NCI-H1417 treated with DMSO at 0.1 percent for 48 hours (cell line): ENCODE data around the gene ANKRD55.
"Not testable (repeated sequence)": the region's sequence is repeated elsewhere in the genome, so short reads cannot be mapped to it uniquely, and the experiment has no call there.

ENCODE experiments used
- DNase-seq: peaks from one replicate; lab custom pipeline; 2025; lab: John Stamatoyannopoulos, UW

Gene ANKRD55

DNA sequence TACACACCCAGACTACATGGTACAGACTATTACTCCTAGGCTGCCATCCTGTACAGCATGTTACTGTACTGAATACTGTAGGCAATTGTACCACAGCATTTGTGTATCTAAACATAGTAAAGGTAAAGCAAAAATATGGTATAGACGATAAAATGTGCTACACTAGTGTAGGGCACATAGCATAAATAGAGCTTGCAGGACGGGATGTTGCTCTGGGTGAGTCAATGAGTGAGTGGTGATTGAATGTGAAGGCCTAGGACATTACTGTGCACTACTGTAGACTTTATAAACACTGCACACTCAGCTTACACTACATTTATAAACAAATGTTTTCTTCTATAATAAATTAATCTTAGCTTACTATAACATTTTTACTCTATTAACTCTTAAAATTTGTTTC is 25.6 kb downstream of the ANKRD55 start:
- DNase-seq: no peak

DNA sequence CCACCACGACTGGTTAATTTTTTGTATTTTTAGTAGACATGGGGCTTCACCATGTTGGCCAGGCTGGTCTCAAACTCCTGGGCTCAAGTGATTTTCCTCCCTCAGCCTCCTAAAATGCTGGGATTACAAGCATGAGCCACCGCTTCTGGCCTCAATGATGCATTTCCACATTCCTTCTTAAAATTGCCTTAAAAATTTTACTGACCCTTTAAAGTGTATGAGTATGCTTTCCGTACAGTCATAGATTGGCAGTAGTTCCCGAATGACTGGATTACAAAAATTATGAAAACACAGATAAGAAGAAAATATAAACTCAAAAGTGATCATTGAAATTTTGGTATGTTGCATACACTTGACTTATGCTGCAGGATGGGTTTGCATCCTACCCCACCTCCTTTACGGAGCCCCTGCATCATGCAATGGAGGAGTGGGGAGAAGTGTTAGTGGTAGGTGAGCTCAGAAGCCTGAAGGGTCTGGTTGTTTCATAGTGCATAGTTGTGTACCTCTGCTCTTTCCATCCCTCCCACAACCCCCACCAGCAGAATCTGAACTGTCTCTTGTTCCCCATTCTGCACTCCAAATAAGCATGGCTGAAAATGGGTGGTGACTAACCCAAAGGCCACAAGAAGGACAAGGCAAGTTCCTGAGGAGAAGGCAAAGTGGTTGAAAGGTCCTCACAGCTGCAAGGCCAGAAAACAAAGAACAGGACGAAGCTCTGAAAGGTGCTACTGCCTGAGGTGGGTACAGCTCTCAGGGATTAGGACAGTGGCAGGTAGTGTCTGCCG is 26.8 kb downstream of the ANKRD55 start:
- DNase-seq: no peak

DNA sequence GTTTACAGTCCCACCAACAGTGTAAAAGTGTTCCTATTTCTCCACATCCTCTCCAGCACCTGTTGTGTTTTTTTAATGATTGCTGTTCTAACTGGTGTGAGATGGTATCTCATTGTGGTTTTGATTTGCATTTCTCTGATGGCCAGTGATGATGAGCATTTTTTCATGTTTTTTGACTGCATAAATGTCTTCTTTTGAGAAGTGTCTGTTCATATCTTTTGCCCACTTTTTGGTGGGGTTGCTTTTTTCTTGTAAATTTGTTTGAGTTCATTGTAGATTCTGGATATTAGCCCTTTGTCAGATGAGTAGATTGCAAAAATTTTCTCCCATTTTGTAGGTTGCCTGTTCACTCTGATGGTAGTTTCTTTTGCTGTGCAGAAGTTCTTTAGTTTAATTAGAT is 29.2 kb downstream of the ANKRD55 start:
- DNase-seq: not testable (repeated sequence)

DNA sequence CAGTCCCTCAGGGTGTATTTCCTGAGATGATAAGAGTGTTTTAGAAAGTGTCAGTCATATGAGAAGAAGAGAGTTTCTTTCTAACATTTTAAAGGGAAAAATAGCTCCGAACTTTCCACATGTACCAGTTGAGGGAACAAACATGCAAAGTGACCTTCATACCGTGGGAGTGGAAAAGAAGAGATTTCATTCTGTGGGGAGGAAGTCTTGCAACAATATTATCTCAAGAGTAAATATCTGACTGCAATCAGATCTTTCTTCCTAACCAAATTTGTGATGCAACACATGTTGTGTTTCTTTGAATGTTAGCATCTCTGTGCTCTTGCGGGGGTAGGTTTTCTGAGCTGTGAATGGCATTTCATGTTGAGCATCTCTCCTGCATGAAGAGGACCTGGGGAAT is 30.6 kb downstream of the ANKRD55 start:
- no peak for DNase-seq

DNA sequence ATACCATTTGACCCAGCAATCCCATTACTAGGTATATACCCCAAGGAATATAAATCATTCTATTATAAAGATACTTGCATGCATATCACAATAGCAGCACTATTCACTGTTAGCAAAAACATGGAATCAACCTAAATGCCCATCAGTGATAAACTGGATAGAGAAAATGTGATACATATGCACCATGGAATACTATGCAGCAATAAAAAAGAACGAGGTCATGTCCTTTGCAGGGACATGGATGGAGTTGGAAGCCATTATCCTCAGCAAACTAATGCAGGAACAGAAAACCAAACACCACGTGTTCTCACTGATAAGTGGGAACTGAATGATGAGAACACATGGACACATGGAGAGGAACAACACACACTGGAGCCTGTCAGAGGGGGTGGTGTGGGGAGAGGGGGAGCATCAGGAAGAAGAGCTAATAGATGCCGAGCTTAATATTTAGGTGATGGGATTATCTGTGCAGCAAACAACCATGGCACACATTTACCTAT is 31.3 kb downstream of the ANKRD55 start:
- not testable (repeated sequence) for DNase-seq

DNA sequence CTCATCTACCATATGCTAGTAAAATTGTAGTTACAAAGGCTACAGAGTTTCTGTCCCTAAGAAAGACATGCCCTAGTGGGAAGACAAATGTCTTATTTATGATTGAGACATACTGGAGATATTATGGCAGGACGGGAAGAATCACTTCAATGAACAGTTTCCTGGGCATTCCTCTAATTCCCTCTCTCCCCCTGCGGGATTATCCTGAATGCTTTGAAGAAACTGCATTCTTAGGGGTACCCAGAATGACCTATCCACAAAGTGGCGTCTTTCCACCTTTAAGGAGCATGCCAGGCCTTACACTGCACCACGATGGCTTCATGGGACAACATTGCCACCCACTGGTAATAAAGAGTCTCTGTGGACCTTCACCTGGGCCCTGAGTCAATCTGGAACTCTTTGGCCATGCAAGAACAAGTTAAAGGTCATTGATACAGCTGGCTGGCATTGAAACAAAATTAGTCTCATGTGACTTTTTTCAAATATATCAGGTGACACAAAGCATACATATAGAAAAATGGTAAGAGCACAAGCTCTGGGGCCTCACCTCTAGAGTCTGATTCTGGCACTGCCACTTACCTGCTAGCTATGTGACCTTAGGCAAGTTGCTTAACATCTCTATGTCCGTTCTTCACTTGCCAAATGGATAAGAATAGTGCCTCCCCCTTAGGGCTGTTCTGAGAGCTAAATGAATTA is 32.0 kb downstream of the ANKRD55 start:
- no peak for DNase-seq

DNA sequence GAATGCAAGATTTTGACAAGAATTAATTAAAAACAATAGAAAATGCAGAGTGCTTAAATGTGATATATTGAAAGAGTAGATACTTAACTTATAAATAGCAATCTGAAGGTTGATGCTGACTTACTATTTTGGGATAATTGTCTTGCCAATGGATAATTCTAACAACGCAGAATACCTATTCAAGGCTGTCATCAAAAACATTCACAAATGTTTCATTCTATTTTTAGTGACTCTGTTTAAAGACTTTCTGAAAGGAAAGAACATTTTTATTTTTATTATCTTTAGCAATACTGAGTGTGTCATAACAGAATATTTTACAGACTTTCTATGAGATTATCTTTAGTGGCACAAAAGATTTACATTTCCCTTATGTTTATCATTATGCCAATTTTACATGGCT is 38.1 kb downstream of the ANKRD55 start:
- DNase-seq: no peak

DNA sequence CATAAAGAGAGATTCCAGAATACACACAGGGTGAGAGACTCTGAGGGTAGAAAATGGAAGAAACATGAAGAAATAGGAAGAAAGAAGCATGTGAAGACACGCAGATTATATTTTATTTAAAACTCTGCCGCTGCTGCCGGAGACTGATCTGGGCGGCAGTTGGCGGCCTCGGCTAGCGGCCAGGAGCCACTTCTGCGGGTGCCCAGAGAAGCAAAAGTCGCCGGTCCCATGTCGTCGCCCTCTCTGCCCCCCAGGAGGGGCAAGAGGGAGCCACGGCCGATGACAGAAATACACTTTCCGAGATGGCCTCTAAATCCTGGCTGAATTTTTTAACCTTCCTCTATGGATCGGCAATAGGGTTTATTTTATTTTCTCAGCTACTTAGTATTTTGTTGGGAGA is 40.9 kb downstream of the ANKRD55 start:
- DNase-seq: no peak

DNA sequence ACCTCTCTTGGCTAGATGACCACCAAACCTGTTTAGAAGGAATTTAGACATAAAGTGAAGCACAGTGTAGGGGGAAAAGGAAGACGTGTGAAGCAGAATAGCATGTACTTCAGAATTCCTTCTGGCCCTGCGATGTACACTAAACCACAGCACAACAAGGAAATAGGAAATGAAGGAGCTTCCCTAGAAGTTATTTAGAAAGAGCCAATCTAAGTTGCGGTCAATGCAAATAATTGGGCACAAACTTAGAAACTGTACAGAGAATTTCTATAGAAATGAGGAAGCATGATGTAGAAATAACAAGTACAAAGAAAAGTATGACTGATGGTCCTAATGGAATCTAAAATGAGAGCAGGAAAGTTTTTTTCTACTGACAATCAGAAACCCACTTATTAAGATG is 41.5 kb downstream of the ANKRD55 start:
- no peak for DNase-seq

DNA sequence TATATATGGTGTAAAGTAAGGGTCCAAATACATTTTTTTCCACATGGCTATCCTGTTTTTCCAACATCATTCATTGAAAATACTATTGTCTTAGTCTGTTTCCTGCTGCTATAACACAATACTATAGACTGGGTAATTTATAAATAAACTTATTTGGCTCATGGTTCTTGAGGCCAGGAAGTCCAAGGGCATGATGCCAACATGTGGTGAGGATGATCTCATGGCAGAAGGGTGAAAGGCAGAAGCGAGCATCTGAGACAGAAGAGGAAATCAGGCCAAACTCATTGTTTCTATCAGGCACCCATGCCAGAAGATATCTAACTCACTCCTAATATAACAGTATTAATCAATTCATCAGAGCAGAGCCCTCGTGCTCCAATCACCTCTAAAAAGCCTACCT is 42.6 kb downstream of the ANKRD55 start:
- no peak for DNase-seq

DNA sequence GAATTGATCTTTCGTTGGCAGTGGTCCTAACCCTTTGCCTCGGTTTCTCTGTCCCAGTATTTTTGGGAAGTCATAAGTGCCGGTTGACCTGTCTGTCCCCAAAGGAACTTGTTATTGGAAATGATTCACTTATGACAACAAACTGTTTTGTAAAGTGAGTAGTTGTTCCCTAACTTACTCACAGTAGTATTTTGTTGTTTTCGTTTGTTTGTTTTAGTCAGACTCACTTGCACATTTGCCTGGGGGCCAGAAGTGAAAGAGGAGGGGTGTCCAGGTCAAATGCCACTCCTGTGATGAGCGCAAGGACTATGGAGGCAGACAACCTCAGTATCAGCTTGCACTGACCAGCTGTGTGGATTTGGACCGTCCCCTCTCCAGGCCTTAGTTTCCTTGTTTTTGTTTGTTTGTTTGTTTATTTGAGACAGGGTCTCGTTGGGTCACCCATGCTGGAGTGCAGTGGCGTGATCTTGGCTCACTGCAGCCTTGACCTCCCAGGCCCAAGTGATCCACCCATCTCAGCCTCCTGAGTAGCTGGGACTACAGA is 47.3 kb downstream of the ANKRD55 start:
- DNase-seq: no peak

DNA sequence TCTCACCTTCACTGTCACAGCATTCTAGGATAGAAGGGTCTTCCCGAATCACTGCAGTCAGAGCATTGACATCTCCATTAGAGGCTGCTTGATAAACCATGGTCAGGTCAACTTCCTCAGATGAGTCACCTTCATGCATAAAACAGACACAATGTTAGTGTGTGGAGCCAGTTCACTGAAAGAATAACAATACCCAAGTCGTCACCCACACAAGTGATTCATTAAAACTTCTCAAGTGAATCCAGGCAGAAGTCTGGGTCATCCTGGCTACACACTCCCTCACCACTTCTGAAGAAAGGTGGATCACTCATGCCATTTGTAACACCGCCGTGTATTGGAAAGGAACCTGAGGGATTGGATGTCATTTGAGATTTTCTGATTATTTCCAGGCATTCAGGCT is 49.6 kb downstream of the ANKRD55 start:
- DNase-seq: no peak

DNA sequence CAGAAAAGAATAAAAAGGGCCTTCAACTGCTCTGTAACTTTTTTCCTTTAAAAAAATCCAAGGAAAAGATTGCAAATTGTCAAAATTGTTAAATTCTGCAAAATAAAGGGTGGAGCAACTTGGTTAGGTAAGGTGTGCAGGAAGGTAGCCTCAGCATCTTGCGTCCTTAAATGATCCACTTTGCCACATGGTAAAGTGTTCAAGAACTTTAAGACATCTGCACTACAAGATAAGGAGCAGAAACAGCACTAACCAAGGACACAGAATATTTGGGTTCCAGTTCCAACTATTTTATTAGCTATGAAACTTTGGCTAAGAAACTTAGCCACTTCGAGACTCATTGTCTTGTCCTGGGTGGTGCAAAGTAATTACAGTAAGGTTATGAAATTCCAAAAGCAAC is 53.7 kb downstream of the ANKRD55 start:
- DNase-seq: no peak

DNA sequence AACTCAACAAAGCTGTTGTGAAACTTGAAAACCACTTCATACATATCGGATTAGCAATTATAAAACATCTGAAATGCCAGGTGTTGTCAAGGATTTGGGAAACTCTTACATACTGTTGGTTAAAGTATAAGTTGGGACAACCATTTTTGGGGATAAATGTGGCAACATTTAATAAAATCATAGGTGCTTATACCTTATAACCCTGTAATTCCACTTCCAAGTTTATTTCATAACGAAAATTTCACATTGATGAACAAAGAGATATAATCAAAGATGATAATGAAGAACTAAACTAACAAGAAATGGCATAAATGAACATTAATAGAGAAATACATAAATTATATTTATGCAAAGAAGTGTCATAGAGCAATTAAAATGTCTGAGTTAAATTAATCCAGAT is 54.3 kb downstream of the ANKRD55 start:
- DNase-seq: no peak

DNA sequence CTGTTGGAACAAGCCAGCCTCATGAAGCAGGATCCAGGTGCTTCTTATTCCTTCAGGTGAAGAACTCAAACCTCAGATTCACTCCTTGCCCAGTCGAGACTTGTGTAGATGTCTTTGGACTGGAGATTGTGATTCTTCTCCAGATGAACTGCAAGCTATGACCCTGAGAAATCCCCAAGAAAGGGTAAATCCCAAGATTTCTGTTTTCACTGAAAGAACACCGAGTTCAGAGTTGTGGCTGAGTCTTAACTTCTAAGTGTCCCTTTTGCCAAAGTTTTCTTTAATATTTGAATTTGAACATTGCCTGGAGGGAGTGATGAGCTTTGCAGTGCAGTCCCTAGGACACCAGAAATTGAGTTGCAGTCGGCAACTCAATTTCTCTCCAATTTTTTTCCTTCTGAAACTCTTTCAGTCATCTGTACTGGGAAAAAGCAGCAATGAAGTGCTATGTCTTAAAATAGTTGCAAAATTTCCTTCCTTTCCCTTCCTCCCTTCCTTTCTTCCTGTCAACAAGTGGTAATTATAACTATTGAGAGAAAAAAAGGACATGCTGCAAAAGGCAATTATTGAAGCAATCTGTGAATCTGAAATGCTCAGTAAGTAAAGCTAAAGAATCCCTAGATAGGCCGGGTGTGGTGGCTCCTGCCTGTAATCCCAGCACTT is 56.1 kb downstream of the ANKRD55 start:
- DNase-seq: no peak

DNA sequence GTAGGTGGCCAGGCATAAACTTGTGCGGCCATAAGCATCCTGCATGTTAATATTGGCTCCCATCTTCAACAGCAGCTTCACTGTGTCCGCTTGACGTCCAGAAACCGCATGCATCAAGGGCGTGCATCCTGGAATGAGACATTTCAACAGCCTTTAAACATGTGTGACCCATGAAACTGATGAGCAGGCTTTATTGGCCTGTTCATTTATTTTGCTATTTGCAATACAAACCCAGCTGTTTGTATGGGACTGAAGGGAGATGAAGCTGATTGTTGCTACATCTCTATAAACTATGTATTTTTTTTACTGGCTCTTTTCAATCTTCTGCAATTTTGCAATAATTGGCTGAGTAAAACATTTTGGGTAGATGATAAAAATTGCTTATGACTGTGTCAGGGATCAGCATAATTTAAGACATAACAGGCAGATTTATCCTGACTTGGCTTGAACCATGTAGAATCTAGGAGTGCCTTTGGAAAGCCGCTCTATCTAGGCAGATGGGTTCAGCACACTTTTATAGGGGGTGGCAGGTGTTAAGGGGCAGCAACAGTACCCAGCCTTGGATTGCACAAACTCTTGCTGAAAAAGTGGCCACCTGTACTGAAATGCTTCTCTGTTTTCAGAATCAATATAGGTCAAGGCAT is 56.9 kb downstream of the ANKRD55 start:
- no peak for DNase-seq

DNA sequence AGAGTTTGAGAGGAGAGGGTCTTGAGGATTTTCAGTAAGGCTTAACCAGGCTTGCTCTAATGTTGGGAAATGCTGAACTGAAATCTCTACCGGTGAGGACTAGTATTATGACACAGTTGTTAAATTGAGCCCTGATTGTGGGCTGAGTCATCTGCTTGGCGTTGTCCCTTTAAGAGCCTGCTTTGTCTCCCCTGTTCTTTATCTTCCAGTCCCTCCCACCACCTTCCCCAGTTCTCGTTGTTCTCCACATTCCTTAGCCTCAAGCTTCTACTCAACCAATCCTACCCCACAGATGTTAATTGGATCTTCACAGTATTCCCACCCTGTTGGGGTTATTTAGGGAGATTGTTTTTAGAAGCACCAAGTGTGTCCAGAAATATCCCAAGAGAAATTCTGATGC is 57.6 kb downstream of the ANKRD55 start:
- DNase-seq: no peak

DNA sequence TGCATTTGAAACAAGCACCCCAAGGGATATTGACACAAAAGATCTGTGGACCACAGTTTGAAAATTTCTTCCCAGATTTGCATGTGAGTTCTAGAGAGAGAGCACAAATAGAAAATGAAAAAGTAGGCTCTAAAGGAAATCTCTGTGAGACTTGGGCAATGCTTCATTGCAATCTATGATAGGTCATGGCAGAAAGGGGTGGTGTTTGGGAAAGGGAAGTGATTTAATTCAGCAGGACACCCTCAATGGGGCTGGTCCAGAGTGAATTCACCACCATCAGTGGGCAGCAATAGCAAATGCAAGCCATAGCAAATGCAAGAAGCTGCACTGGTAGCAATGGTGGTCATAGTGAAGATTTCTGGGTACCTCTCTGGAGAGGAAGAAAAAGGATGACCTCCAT is 58.1 kb downstream of the ANKRD55 start:
- no peak for DNase-seq

DNA sequence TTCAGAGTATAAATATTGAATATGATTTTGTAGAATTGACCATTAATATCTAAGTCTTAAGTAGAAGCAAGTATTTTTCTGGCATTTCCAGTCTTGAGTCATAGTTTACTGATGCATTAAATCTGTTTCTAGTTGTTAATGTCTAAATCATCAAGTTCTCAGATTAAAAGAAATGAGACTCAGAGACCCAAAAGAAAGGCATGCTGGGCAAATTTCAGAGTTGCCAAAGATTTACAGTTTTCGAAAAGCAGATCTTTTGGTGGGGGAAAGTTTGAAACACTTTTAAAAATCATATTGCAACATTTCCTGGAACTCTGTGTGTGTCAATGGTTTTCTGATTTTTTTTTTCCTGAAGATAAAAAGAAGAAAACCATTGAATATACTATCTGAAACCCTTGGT is 60.9 kb downstream of the ANKRD55 start:
- no peak for DNase-seq

DNA sequence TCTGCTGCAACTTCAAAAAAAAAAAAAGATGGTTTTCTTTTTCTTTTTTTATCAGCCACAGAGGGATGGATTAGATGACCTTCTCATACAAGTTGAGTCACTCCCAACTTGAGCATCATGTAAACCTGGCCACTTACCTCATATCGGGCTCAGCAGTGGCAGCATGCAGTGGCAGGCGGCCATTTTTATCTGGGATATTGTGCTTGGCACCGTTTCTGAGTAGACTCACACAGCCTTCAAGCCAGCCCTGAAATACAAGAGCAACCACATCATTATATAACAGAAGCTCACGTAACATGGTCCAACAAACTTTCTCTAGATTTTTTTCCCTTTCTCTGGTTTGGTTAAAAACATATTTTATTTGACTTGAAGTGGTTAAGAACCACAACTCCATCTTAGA is 62.6 kb downstream of the ANKRD55 start:
- no peak for DNase-seq

DNA sequence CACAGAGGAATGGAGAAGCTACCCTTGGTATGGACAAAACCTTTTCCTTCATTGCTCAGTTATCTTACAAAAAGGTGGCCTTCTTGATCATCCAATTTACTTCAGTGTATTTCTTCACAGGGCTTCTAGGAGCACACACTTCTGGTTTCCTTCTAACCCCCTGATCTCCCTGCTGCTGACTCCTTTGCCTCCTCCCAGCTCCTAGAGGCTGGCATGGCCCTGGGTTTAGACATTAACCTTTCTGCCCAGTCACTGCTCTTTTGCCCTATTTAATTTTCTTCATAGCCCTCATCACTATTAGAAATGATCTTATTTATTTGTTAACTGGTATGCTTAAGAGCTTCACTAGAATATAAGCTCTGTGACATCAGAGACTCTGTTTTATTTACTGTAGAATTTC is 63.2 kb downstream of the ANKRD55 start:
- no peak for DNase-seq

DNA sequence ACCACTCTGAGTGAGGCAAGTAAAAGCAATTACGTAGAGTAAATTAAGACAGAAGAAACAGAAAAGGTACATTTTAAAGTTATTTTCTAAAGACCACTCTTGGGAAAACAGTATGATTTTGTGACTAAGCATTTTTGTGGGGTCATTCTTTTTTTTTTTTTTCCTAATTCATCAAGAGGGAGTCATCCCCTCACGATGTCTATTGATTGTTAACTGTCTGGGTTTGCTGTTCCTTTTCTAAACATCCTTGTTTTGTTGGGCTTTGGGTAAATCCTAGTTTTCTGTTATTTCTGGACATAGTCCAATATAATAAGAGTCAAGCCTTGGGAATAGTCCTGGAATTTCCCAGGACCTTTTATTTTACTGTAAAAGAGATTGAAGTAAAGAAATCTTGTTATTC is 63.8 kb downstream of the ANKRD55 start:
- no peak for DNase-seq
